H9 (cell line): ENCODE data around the gene PARL. TPM values are rescaled to one million over a fixed set of nuclear protein-coding genes. Genes with fewer than 3 reads are reported as not detected.

Source experiments
- DNase-seq: peaks from one replicate; pipeline ENCODE4 v3.0.0-alpha.2; 2017
- H2AFZ ChIP-seq: one replicate; pipeline ENCODE4 v1.6.1; 2013; ENCODE audit warnings: mild to moderate bottlenecking, low read length, control low read depth, moderate library complexity
- H2AK5ac ChIP-seq: 2 replicates; pipeline ENCODE4 v1.6.1; 2013; ENCODE audit warnings: low read length, control low read depth, mixed read lengths; ENCODE audit not compliant: insufficient read length
- H2BK120ac ChIP-seq: one replicate; pipeline ENCODE4 v1.6.1; 2013; ENCODE audit warnings: low read depth, mild to moderate bottlenecking, low read length, control low read depth, inconsistent platforms; ENCODE audit not compliant: poor library complexity, severe bottlenecking
- H2BK12ac ChIP-seq: 2 replicates; pipeline ENCODE4 v1.6.1; 2013; ENCODE audit warnings: low read length, control low read depth, mixed read lengths, low read depth; ENCODE audit not compliant: insufficient read length
- H2BK15ac ChIP-seq: 2 replicates; pipeline ENCODE4 v1.6.1; 2013; ENCODE audit warnings: low read depth, low read length, control low read depth
- H2BK20ac ChIP-seq: one replicate; pipeline ENCODE4 v1.6.1; 2013; ENCODE audit warnings: low read depth, mild to moderate bottlenecking, low read length, control low read depth, inconsistent platforms; ENCODE audit not compliant: poor library complexity, severe bottlenecking
- H2BK5ac ChIP-seq: 2 replicates; pipeline ENCODE4 v1.6.1; 2013; ENCODE audit warnings: low read length, control low read depth, mixed read lengths; ENCODE audit not compliant: insufficient read length
- H3K14ac ChIP-seq: 2 replicates; pipeline ENCODE4 v1.6.1; 2013; ENCODE audit warnings: low read length, control low read depth; ENCODE audit not compliant: insufficient read depth
- H3K18ac ChIP-seq: 2 replicates; pipeline ENCODE4 v1.6.1; 2013; ENCODE audit warnings: low read depth, mild to moderate bottlenecking, mixed read lengths, low read length, control low read depth; ENCODE audit not compliant: insufficient read length
- H3K23ac ChIP-seq: 2 replicates; pipeline ENCODE4 v1.6.1; 2013; ENCODE audit warnings: low read length, control low read depth, mixed read lengths, low read depth; ENCODE audit not compliant: insufficient read length
- H3K23me2 ChIP-seq: 2 replicates; pipeline ENCODE4 v1.6.1; 2013; ENCODE audit warnings: low read depth, mild to moderate bottlenecking, mixed read lengths, low read length, control low read depth; ENCODE audit not compliant: insufficient read length, poor library complexity, severe bottlenecking
- H3K27ac ChIP-seq: 2 replicates; pipeline ENCODE4 v1.5.1; 2013; ENCODE audit warnings: low read length, control low read depth, mixed read lengths, low read depth; ENCODE audit not compliant: insufficient read length
- H3K27me3 ChIP-seq: 2 replicates; pipeline ENCODE4 v1.6.1; 2013; ENCODE audit warnings: low read length, control low read depth, inconsistent platforms; ENCODE audit not compliant: insufficient read depth
- H3K4ac ChIP-seq: 2 replicates; pipeline ENCODE4 v1.6.1; 2013; ENCODE audit warnings: low read depth, mild to moderate bottlenecking, control low read depth, inconsistent platforms, low read length, moderate library complexity
- H3K4me1 ChIP-seq: 2 replicates; pipeline ENCODE4 v1.6.1; 2013; ENCODE audit warnings: low read length, control low read depth, inconsistent platforms; ENCODE audit not compliant: insufficient read depth
- H3K4me2 ChIP-seq: 2 replicates; pipeline ENCODE4 v1.6.1; 2013; ENCODE audit warnings: low read length, control low read depth, mixed read lengths; ENCODE audit not compliant: insufficient read length, insufficient read depth
- H3K56ac ChIP-seq: 2 replicates; pipeline ENCODE4 v1.6.1; 2013; ENCODE audit warnings: low read depth, mild to moderate bottlenecking, mixed read lengths, low read length, control low read depth; ENCODE audit not compliant: insufficient read length
- H3K79me1 ChIP-seq: 2 replicates; pipeline ENCODE4 v1.6.1; 2013; ENCODE audit warnings: low read depth, mild to moderate bottlenecking, moderate library complexity, low read length, control low read depth, inconsistent platforms; ENCODE audit not compliant: insufficient read depth, poor library complexity, severe bottlenecking
- H3K79me2 ChIP-seq: 2 replicates; pipeline ENCODE4 v1.6.1; 2013; ENCODE audit warnings: low read length, control low read depth, inconsistent platforms; ENCODE audit not compliant: insufficient read depth
- H3K9ac ChIP-seq: 2 replicates; pipeline ENCODE4 v1.6.1; 2013; ENCODE audit warnings: low read length, control low read depth, mixed read lengths; ENCODE audit not compliant: insufficient read length; ENCODE audit errors: extremely low read depth
- H3K9me3 ChIP-seq: one replicate; pipeline ENCODE4 v1.6.1; 2013; ENCODE audit warnings: low read depth, low read length, inconsistent platforms; ENCODE audit not compliant: control insufficient read depth
- H3T11ph ChIP-seq: one replicate; pipeline ENCODE4 v1.6.1; 2013; ENCODE audit warnings: mild to moderate bottlenecking, low read length, control low read depth, inconsistent platforms
- H4K20me1 ChIP-seq: one replicate; pipeline ENCODE4 v1.6.1; 2013; ENCODE audit not compliant: control insufficient read depth, insufficient read length, insufficient read depth
- H4K5ac ChIP-seq: 2 replicates; pipeline ENCODE4 v1.6.1; 2013; ENCODE audit warnings: low read depth, mild to moderate bottlenecking, mixed read lengths, low read length, control low read depth; ENCODE audit not compliant: insufficient read length
- H4K8ac ChIP-seq: replicated peaks from 2 replicates; pipeline ENCODE4 v1.6.1; 2013; ENCODE audit warnings: low read length, control low read depth, mixed read lengths, low read depth; ENCODE audit not compliant: insufficient read length
- H4K91ac ChIP-seq: 2 replicates; pipeline ENCODE4 v1.6.1; 2013; ENCODE audit warnings: low read depth, mild to moderate bottlenecking, moderate library complexity, mixed read lengths, low read length, control low read depth; ENCODE audit not compliant: insufficient read length
- H3K27ac Mint-ChIP-seq, 3 experiments: 2 replicates in 2 of 3; 3 replicates in 1 of 3; pipeline ENCODE4 v1.8.0; 2020 to 2021; ENCODE audit warnings: mixed read lengths in 3 of 3, mild to moderate bottlenecking in 1 of 3, moderate library complexity in 1 of 3
- H3K27me3 Mint-ChIP-seq: 2 replicates; pipeline ENCODE4 v1.8.0; 2021; ENCODE audit warnings: low read depth, mild to moderate bottlenecking, moderate library complexity, mixed read lengths
- H3K36me3 Mint-ChIP-seq, 3 experiments: 2 replicates in 2 of 3; 3 replicates in 1 of 3; pipeline ENCODE4 v1.8.0; 2020 to 2021; ENCODE audit warnings: low read depth in 3 of 3, mixed read lengths in 3 of 3; ENCODE audit not compliant: insufficient read depth in 1 of 3
- H3K4me1 Mint-ChIP-seq, 2 experiments: 2 replicates each; pipeline ENCODE4 v1.8.0; 2020; ENCODE audit warnings: mixed read lengths in 2 of 2
- H3K4me3 Mint-ChIP-seq, 2 experiments: 2 replicates in 1 of 2; 3 replicates in 1 of 2; pipeline ENCODE4 v1.8.0; 2020 to 2021; ENCODE audit warnings: mild to moderate bottlenecking in 2 of 2, mixed read lengths in 2 of 2, moderate library complexity in 1 of 2
- H3K9me3 Mint-ChIP-seq, 2 experiments: 2 replicates in 1 of 2; 3 replicates in 1 of 2; pipeline ENCODE4 v1.8.0; 2020; ENCODE audit warnings: mild to moderate bottlenecking in 2 of 2, mixed read lengths in 2 of 2, moderate library complexity in 1 of 2
- CTCF ChIP-seq: fragments of 200-600 bp; sonication (generic); conservative IDR thresholded peaks from 3 replicates; pipeline ENCODE4 v1.8.0; 2021; ENCODE audit warnings: antibody characterized with exemption, mild to moderate bottlenecking
- WGBS: extraction: QIAGEN DNeasy Blood & Tissue Kit; methylation state at CpG from one replicate; pipeline ENCODE4 v1.1.7; 2013; ENCODE audit warnings: missing lambda C conversion rate, low lambda C conversion rate, mixed read lengths; ENCODE audit not compliant: insufficient read length; ENCODE audit errors: extremely low coverage; 5-methylcytosine and 5-hydroxymethylcytosine counted together
- total RNA-seq: library from RNA; stranded (reverse); gene quantifications from 2 replicates; pipeline ENCODE4 v1.2.1, GENCODE V29; 2021

Gene PARL
- total RNA-seq, 1 experiment from 2014 or later = 94.5 TPM

- no peaks in the 10 kb centered on the region for H3K79me1 ChIP-seq
- H3K4ac ChIP-seq = no peak overlapping the region
- WGBS = no CpG with 5 or more reads among the region's 13 CpGs
- H3K79me2 ChIP-seq = no peaks in the 10 kb centered on the region
- H3K27me3 Mint-ChIP-seq = peaks cover 9% of the 10 kb centered on the region
- no peaks in the 10 kb centered on the region; the same call in 1 of the 2 replicates for H3K4me1 ChIP-seq
- H3K27ac ChIP-seq = no peak overlapping the region
- H3K23me2 ChIP-seq = peaks cover 6% of the 10 kb centered on the region
- no peak overlapping the region for H3T11ph ChIP-seq
- H2BK15ac ChIP-seq = no peak overlapping the region
- DNase-seq = peak; percentile 74
- H3K9me3 ChIP-seq = no peaks in the 10 kb centered on the region
- TF ChIP-seq CTCF = no peak
- peaks cover 0 to 6% (median 0%) of the 10 kb centered on the region in 3 experiments; a peak in 5 of 7 replicates for H3K36me3 Mint-ChIP-seq
- no peak overlapping the region for H4K8ac ChIP-seq
- H3K4me2 ChIP-seq = no peak overlapping the region
- H4K20me1 ChIP-seq = no peaks in the 10 kb centered on the region
- H3K27ac Mint-ChIP-seq = no peak overlapping the region
- H2BK12ac ChIP-seq = no peak overlapping the region
- H3K56ac ChIP-seq = no peak overlapping the region
- H3K9me3 Mint-ChIP-seq = no peaks in the 10 kb centered on the region
- no peak overlapping the region for H3K18ac ChIP-seq
- H3K14ac ChIP-seq = no peak overlapping the region
- H3K23ac ChIP-seq = no peak overlapping the region
- H2AK5ac ChIP-seq = no peak overlapping the region
- H2AFZ ChIP-seq = no peak overlapping the region
- H2BK120ac ChIP-seq = no peak overlapping the region
- H3K4me3 Mint-ChIP-seq = peak overlapping the region in 1 of 2 experiments; percentile 49; a peak in 1 of 5 replicates
- no peak overlapping the region for H3K9ac ChIP-seq
- no peak overlapping the region for H4K5ac ChIP-seq
- peaks cover 24 to 25% of the 10 kb centered on the region in 2 experiments for H3K4me1 Mint-ChIP-seq
- no peak overlapping the region for H4K91ac ChIP-seq
- no peaks in the 10 kb centered on the region for H3K27me3 ChIP-seq
- no peak overlapping the region for H2BK5ac ChIP-seq
- no peak overlapping the region for H2BK20ac ChIP-seq
Observed at GRCh38 chr3:183822631-183823030, 62.0 kb downstream of the PARL start.
